Thyroid gland (tissue), 4 donors: ENCODE measurements around the gene CNNM1.

Source experiments
- CTCF ChIP-seq, 6 experiments: fragments of 200-600 bp in 3 of 6; fragments of 450-650 bp in 3 of 6; sonication (generic) in 3 of 6; IDR thresholded peaks; one replicate each; pipeline ENCODE4 v1.5.1; 2016 to 2019; ENCODE audit warnings: antibody characterized with exemption in 6 of 6, mild to moderate bottlenecking in 2 of 6, inconsistent platforms in 1 of 6, moderate library complexity in 1 of 6
- POLR2A ChIP-seq, 2 donors: fragments of 450-650 bp; IDR thresholded peaks; one replicate each; pipeline ENCODE4 v1.6.1; 2017; ENCODE audit warnings: antibody characterized with exemption in 2 of 2, mild to moderate bottlenecking in 2 of 2, moderate library complexity in 1 of 2

- TF ChIP-seq CTCF (IDR thresholded peaks at IDR 0.05) (no peak), POLR2A (IDR thresholded peaks at IDR 0.05) (no peak)
Observed at GRCh38 chr10:99303899-99304861, 25.0 kb upstream of the CNNM1 start.
